Measurements from ENCODE around the gene BHLHE40.

- TF ChIP-seq CTCF (conservative IDR thresholded peaks at IDR 0.05; ENCODE audit: low read depth, low read length), result no peak
- no peak for TF ChIP-seq EZH2 (IDR thresholded peaks at IDR 0.05; ENCODE audit: borderline replicate concordance, low read depth, low read length, poor library complexity, severe bottlenecking)
Measured at GRCh38 chr3:5020242-5020722, 41.0 kb downstream of the BHLHE40 start.
